Activated CD4-positive, alpha-beta T cell treated with anti-CD3 and anti-CD28 coated beads, Interleukin-2, amount 50 U/mL, for 16 hours (primary cell): ENCODE data around the gene CPNE4.

Experiments used
- DNase-seq: peaks from one replicate; pipeline ENCODE4 v3.0.0-alpha.2; 2020

The CPNE4 gene

DNA sequence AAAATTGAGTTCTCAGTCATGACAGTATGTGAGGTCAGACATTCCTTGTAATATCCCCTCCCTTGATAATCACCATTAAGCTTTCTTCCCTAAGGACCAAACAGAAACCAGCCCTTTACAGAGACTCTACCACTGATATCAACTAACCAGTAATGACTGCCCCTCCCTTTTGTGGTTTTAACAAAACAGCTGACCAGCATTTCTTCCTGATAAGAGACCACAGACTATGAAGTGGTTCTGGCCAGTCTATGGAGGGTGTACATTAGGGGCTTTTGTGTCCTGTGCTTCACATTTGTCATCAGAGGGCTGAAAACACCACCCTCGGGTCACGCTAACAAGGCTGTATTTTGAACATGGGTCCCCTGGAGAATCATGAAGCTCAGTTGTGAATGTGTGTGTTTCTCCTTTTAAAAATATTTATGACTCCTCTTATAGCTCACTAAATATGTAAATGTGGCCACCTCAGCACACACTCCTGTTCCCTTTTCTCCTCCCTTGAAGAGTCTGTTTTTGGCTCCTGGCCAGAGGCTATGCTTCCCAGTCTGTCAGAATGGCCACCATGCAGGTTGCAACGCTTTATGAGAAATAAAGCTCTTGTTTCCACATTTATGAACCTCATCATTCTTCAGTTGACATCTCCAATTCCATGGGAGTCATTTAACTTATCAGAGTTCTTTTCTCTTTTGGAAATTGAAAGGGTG, 239.3 kb downstream of the CPNE4 start:
- DNase-seq = no peak

DNA sequence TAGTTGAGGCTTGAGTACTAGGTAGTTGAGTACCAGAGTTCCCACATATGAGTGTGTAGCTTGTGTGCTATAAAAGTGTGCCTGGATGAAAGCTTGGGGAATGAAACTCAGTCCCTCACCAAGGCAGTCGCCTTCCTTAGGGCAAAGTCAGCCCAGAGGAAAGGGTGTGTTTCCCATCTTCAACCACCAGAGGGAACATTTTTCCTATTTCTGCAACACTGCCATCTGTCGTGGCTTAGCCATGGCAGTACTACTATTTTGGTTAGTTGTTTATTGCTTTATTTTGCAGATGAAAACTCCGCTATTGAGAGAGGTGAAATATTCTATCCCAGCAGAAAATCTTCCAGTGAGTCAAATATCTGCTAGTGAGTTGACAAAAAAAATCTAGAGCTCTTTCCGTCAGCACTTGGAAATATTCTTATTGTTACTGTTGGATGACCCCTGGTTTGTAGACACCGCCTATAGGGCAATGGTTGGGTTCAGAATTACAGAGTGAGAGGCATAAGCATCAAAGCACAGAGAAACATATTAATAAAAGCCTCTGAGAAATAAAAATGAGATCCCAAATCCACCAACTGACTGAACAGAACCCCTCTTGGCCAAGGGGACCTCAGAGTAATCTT, 239.9 kb downstream of the CPNE4 start:
- DNase-seq = peak; percentile 52

DNA sequence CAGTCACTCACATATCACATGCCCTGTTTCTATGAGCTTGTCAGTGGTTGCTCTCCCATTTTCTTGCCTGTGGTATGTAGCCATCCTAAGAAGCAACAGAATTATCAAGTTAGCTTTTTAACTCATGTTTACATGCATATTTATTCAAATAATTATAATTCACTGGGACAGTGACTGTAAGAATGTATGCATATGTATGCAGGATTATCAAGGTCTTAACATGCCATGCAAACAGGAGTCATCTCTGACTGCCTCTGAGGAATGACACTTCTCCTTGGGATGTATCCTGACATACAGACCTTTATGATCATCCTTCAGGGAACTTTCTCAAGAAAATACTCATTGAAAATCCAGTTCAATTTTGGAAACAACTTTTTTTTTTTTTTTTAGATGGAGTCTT, 240.9 kb downstream of the CPNE4 start:
- DNase-seq = no peak

DNA sequence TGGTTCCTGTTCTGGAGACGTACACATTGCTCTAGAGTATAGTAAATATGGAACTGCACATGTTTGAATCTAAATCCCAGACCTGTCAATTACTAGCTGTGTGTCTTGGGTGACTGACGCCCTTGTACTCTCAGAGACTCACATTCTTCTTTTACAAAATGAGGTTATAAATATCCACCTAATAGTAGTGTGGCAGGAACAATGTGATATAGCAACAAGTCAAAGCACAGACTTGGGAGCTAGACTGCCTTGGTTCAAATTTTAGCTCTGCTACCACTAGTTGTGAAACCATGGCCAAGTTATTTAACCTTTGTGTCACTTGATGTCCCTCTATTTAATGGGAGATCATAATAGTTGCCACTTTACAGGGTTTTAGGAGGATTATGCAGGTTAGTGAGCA, 245.6 kb downstream of the CPNE4 start:
- no peak for DNase-seq

DNA sequence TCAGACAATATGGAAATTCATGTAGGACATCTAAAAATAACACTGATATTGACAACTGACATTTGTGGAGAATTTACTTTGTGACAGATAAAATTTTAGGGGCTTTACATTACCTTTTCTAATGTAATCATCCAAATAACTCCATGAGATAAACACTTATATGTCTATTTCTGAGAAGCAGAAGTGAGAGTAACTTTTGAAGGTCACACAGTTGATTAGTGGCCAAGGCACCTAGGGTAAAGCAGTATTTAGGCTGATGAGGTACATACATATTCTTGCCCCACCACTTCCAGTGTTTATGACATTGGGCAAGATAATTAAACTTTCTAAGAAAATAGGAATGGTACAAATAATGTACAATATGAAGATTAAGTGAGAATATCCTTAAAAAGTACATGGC, 248.4 kb downstream of the CPNE4 start:
- DNase-seq = no peak

DNA sequence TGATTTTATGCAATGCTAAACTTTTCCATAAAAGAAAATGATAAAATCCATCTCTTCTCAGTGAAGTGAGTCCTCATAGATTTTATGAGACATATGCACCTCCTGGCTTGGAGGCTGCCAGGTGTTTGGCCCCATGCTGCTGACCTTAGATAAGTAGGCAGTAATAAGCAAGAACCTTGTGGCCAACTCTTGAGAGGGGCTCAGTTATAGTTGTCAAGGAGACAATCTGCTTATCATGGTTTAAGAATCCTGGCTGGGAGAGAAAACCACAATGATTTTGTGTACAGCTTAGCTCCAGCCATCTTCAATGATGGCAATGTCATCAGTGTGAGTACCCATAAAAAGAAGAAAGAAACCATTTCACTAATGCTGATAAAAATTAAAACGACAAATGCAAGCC, 252.1 kb downstream of the CPNE4 start:
- DNase-seq = no peak

DNA sequence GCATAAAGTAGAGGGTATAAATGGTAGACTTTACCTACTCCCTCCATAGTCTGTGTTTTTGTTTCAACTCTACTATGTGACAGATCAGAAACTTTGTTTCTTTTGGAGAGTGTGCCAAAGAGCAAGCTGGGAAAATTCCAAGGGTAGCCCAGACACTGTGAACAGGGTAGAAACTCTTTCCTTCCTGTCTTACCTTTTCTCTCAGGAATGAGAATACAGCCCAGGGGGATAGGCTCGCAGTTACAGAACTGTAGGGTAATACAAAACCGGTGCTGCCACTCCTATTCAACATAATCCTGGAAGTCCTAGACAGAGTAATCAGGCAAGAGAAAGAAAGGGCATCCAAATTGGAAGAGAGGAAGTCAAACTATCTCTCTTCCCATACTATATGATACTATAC, 256.3 kb downstream of the CPNE4 start:
- no peak for DNase-seq

DNA sequence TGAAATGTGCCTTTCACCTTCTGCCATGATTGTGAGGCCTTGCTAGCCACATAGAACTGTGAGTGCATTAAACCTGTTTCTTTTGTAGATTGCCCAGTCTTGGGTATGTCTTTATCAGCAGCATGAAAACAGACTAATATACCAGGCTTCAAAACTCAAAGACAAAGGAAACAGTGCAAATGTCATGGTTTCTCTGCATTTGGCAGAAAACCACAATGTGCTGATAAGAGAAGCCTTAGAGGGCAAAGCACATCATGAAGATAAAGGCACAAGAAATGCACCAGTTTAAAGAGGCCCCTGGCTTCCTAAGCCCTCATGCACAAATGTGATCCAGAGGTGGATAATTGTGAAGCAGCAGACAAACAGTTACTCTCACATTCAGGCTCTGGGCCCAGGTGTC, 259.2 kb downstream of the CPNE4 start:
- no peak for DNase-seq

DNA sequence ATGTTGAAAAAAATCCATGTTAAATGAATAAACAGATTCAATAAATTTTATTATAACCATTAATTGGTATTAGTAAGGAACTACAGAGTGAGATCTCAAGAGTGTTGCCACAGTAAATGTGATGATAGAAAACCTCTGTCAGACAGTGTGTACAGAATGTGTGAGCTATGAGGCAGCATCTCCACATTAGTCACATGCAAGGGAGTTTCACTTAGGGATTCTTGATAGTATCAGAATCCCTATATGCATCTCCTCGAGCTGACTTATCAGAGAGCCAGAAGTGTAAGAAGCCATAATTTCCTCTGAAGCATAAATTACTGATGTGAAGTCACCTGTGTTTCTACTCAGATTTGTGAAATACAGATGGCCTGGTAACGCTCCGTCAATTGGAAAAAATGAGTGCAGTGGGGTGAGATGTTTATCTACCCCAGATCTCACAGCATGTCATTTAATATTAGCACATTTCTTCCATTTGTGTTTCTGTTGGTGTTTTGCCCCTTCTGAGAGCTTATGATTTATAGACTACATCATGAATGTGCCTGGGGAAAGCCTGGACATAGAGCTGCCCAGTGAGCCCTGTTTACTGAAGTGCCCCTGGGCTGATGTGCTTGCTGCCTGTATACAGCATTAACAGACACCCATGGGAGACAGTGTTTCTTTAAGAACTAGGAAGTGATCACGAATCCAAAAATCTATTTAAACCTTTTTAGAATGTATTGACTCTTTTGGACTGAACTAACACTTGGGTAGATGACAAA, 262.4 kb downstream of the CPNE4 start:
- DNase-seq = no peak

DNA sequence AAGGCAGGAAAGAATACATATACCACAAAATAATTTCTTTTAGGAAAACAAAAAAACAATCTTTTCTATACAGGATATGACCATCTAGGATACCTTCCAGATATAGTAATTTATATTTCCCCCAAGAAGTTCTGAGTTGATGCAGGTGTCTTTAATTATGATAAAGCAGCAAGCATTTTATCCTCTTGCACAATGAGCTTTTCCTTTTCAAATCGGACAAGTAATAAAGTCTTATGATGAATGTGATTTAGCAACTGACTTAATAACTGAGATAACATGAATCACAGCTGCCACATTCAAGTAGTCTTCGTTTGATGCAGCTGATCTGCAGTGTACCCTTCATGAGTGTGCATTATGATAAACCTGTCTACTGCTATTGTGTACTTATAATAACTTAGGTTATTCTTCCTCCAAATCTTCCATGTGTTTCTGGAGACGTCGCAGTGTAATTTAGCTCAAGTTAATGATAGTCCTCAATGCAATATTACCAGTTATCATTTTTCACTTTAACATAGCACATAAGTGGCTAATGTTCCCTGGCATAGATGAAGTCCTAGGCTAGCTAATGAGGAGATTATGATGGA, 271.7 kb downstream of the CPNE4 start:
- DNase-seq = no peak

DNA sequence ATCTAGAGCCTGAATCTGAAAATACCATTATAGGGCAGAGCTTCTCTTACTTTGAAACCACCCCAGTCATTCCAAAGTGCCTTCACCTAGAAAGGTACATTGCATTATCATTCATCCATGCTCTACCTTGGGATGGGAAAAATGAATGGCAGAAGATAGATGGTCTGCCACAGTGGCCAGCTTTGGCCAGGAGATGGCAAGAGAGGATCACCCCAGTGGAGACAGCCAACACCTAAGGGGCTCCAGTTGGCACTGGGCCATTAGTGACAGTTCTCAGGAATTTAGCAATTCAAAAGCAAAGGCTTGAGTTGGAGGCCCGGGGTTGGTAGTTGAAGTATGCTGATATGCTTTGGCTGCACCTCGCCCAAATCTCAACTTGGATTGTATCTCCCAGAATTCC, 278.4 kb downstream of the CPNE4 start:
- DNase-seq = no peak

DNA sequence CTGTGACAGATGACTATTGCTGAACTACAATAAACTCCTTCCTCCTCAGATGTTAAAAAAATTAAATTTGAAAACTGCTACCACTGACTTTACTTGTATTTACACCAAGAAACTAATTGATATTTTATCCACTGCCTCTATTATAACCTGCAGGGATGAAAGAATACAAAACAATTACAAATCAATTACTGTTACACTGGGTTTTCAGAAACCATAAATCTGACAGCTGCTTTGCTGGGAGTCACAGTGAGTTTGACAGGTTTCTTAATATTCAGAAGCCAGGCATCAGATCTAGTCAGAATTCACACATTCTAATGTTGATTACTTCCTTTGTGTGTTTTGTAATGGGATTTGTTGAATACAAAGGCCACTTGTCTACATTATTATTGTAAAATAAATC, 279.4 kb downstream of the CPNE4 start:
- no peak for DNase-seq

DNA sequence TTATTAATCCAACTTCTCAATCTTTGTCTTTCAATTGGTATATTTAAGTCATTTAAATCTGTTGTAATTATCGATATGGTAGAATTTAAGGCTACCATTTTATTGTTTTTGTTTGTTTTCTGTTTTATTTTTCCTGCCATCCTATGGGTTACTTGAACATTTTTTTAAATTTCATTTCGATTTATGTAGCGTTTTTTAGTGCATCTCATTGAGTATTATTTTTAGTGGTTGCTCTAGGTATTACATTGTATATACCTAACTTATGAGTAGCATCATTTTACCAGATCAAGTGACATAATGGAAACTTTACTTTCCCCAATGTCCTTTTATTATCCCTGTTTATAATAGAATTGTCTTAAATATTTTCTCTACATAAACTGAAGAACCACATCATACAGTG, 284.6 kb downstream of the CPNE4 start:
- DNase-seq = no peak

DNA sequence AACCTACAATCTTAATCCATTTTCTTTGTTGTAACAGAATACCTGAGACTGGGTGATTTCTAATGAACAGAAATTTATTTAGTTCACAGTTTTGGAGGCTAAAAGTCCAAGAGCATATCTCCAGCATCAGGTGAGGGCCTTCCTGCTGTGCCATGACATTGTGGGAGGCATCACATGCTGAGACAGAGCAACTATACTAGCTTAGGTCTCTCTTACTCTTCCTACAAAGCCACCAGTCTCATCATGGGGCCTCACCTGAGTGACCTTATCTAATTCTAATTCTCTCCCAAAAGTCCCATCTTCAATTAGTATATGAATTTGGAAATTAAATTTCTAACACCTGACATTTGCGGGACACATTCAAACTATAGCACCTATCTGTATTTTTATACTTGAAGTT, 285.0 kb downstream of the CPNE4 start:
- DNase-seq = no peak

DNA sequence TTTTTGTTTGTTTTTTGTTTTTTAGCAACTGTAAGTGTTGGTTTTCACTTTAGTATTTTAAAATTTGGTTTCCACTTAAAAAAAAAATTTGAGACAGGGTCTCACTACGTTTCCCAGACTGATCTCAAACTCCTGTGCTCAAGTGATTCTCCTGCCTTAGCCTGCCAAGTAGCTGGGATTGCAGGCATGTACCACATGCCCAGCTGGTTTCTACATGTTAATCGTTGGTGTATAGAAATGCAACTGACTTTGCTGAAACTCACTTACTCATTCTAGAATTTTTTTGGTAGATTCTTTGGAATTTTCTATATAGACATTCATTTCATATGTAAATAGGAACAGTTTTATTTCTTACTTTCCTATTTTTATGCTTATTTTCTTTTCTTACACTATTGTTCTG, 287.3 kb downstream of the CPNE4 start:
- DNase-seq = no peak

DNA sequence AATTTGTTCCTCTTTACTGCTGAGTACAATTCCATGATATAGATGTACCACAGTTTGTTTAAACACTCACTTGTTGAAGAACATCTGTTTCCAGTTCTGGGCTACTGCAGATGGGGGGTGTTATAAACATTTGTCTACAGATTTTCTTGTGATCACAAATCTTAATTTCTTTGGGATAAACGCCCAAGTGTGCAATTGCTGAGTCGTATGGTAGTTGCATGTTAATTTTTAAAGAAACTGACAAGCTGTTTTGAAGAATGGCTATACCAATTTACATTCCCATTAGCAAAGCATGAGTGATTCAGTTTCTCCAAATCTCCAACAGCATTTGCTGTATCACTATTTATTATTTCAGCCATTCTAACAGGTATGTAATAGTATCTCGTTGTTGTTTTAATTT, 290.0 kb downstream of the CPNE4 start:
- no peak for DNase-seq

DNA sequence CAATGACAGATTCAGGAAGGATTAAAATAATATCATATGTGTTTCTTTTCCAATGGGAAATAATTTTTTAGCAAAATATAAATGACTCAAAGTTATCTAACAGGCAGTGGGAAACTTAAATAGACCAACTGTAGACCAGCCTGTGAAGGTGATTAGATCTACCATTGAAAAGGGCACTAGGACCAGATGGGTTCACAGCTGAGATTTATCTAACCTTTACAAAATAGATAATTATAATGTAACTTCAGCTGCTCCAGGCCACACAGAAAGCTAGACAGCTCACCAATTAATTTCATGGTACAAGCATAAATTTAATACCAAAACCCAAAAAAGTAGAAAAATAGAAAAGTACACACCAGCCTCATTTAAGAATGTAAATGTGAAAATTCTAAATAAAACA, 291.7 kb downstream of the CPNE4 start:
- DNase-seq = no peak

DNA sequence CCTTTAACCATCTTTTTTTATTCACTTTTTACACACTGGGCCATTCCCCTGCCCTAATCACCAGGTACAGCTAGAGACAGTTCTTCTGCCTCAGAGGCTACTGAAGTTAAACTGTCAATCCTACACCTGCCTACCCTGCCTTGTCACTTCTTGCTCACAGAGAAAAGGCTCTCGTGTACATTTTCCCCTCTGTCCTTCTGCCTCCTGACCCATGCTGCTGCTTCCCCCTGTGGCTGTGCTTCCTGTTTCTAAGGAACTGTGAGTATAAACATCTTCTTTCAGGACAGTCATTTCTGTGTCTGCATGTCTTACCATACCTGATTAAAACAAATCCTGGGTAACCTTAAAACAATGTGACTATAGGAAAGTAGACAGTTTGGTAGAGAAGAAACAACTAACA, 295.6 kb downstream of the CPNE4 start:
- no peak for DNase-seq

DNA sequence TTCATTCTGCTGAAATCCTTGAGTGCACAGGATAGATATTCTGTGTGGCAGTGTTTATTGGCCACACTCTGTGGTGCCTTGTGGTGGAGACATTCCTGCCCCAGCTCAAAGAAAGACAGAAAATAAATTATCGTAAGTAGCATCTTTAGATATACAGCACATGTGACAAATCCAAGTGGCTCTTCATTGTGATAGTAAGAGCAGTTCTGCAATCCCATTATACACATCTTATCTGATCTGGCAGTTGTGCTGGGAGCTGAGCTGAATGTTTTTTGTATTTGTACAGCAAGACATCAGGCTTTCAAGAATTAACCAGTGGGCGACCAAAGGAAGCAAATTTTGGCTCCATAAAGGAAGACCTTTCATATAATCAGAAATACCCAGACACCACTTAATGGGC, 296.7 kb downstream of the CPNE4 start:
- no peak for DNase-seq

DNA sequence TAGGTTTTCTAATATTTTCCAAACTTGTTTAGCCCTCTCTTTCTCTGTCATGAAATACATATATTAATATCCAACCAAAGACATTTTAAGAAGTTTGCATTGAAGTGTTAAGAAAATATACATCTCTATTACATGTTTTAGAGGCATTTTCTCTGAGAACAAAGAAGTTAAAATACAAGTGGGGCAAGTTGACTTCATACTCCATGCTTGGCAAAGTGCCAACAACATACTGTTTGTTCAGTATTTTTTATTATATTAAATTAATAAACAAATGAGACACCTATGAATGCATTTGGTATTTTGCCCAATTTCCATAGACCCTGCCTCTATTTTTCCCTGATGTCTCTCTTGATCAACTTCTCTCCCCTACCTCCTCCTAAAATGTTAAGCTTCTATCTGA, 299.3 kb downstream of the CPNE4 start:
- DNase-seq = no peak

DNA sequence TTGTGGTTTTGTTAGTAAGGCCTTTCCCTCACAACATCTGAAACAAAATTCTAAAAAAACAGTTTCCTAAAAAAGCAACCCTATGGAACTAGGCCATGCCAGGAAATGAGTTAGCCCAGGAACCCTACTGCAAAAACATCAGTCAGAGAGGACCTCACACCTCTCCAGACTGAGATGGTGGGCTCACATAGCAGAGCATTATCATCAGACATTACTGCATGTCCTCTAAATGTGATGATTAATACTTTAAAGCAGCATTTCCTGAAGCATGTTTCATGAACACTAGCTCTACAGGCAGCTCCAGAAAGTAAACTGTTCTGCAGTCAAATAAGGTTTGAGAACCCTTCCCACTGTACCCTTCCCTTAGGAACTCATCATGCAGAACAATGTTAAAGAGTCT, 299.7 kb downstream of the CPNE4 start:
- DNase-seq = no peak

DNA sequence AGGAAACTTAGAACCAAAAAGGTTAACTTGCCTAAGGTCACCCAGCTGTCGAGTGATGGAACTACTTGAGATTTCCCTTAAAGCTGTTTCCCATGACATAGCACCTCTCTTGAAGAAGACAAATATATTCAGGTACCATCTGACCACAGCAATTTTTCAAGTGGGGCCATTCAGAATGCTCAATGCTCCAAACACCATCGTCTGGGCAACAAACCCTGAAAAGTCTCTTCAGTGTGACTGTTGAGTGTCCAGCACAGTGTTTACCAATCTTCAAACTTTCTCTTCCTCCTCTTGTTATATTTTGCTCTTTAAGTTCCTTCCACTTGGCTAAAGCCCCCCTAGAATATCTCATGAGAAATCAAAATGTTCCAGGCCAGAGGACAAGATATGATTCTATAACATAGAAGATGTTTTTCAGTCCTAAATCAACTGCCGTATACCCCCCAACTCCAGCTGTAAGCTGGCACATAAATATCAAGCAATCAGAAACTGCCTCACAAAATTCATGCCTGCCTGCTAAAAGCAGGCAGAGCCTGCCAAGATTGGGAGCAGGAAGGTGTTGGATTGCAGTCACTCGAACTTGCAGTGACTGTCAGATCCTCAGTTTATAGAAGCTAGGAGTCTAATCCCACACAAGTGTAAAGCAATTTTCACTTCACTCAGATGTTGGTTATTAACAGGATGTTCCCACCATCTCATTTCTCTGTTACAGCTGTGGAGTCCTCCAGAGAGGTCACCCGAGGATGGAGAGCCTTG, 301.6 kb downstream of the CPNE4 start:
- DNase-seq = no peak

DNA sequence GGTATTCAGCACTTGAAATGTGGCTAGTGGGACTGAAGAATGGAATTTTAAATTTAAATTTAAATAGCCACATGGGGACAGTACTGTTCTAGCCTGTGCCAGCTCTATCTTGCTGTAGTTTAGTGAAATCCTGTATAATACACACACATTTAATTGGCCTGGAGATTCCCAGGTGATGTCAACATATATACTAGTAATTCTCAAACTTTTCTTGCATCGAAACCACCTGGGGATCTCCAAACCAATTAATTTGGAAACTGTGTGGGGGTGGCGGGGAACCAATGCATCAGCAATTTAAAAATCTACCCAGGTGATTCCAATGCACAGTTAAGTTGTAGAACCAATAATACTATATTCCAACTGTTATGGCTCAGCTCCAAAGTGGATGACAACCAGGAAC, 303.1 kb downstream of the CPNE4 start:
- peak; percentile 51 for DNase-seq
